GM13976 (cell line): Measurements from ENCODE around the gene ABL2.

Source experiments
- DNase-seq: peaks from one replicate; pipeline ENCODE4 v3.0.0; 2012; ENCODE audit warnings: low spot score
- in situ Hi-C: fragments of 300-500 bp; cut with MboI; formaldehyde crosslinking; loops from one replicate; pipeline ENCODE4 v1.12.0; 2022; ENCODE audit warnings: low sequenced_read_pairs, mixed read lengths, inconsistent platforms; ENCODE audit not compliant: unreplicated experiment
- TF ChIP-seq, protein P1 (sequence below): IDR thresholded peaks from 2 replicates; pipeline ENCODE4 v1.5.1; 2012; ENCODE audit warnings: borderline replicate concordance, mild to moderate bottlenecking; ENCODE audit not compliant: insufficient read depth; ENCODE audit errors: extremely low read depth, missing control alignments, control extremely low read depth

The ABL2 gene

DNA sequence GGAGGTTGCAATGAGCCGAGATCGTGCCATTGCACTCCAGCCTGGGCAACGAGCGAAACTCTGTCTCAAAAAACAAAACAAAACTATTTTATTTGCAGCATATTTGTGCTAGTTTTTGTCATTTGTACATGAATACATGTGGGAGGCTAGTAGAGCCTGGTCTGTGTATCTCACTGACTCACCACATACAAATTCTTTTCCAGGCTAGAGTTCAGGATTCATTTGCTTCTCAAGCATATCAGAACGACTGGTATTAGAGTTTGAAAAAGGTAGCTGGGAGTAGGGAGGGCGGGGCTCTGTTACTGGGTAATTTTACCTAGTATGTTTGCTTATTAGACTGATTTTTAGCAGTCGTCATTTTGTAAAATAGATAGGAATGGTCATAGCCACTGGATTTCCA is 152.1 kb downstream of the ABL2 start:
- no peak for DNase-seq
- TF ChIP-seq, protein P1, sequence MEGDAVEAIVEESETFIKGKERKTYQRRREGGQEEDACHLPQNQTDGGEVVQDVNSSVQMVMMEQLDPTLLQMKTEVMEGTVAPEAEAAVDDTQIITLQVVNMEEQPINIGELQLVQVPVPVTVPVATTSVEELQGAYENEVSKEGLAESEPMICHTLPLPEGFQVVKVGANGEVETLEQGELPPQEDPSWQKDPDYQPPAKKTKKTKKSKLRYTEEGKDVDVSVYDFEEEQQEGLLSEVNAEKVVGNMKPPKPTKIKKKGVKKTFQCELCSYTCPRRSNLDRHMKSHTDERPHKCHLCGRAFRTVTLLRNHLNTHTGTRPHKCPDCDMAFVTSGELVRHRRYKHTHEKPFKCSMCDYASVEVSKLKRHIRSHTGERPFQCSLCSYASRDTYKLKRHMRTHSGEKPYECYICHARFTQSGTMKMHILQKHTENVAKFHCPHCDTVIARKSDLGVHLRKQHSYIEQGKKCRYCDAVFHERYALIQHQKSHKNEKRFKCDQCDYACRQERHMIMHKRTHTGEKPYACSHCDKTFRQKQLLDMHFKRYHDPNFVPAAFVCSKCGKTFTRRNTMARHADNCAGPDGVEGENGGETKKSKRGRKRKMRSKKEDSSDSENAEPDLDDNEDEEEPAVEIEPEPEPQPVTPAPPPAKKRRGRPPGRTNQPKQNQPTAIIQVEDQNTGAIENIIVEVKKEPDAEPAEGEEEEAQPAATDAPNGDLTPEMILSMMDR = no peak
- in situ Hi-C loops = loop anchor here (5.0 to 25.0 kb wide), 2 partner anchors 290 to 735 kb away; partner anchors contain the start of gene AXDND1

DNA sequence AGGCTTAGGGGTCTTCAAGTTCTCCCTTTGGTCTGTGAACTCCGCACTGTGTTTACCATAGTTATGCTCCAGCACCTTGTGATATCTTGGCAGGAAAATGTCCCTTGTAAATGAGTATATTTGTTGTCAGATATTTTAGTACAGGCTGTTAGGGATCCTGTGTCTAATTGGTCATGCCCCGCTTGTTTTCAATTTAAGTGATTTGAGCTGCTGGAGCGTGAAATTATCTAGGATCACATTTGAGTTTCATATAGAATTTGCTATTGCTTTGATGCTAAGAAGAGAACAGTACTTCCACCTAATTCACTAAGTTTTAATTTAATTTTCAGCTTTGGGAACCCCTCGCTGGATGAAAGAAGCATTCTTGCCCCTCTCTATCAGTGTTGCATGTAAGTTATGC is 163.0 kb downstream of the ABL2 start:
- in situ Hi-C loops = no loop called here
- no peak for DNase-seq
- TF ChIP-seq, protein P1 = no peak

- DNase-seq = no peak
- TF ChIP-seq, protein P1 = no peak
- in situ Hi-C loops = loop anchor here (5.0 kb wide), 1 partner anchor 49 kb away; no protein-coding TSS in a partner anchor
These were observed 167.9 kb downstream of the ABL2 start for GRCh38 chr1:179061360-179062282.

DNA sequence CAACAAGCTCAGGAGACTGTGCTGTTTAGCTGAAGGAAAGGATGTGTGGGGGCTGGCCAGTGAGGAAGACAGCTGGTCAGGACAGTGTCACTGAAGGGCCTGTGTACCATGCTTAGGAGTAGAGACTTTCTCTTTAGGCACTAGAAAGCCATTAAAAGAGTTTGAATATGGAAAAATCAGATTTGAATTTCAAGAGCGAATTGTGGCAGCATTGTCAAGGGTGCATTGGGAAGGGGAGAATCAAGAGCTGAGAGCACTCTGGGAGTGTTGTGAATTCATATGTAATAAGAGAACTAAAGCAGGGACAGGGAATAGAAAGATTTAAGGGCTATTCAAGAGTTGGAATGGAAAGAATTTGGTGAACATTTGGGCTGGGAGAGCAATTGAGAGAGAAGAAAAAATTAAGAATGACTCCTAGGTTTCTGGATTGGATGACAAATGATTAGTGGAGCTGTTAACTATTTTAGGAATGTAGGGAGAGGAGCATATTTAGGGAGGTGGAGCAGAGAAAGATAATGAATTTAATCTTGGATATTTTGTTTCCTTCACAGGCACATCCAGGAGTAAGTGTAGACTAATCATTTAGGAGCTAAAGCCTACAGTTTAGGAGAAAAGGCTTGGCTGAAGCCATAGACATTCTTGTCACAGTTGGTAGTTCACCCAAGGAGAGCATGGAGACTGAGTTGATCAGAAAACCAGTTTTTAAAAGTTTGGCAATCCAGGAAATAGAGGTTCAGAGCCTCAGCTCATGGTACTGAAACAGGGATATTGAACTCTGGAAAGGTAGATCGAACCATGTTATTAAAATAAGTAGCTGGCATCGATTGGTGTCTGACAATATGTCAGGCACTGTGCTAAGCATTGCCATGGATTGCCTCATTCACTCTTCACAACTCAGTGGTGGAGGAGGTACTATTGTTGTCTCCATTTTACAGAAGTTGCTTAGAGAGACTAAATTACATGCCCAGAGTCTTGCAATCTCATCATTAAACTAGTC is 170.7 kb downstream of the ABL2 start:
- TF ChIP-seq, protein P1 = no peak
- in situ Hi-C loops = no loop called here

DNA sequence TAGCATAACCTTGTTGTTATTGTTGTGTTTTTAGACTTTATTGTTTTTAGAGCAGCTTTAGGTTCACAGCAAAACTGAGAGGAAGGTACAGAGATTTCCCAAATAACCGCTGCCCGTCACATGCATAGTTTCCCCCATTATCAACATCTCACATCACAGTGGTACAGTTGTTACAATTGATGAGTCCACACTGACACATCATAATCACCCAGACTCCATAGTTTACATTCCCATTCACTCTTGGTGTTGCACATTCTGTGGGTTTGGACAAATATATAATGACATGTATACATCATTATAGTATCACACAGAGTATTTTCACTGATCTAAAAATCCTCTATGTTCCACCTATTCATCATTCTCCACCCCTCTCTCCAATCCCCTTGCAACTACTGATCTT is 173.5 kb downstream of the ABL2 start:
- in situ Hi-C loops = no loop called here
- DNase-seq = no peak
- TF ChIP-seq, protein P1 = no peak

More for the DNA sequence above, 170.7 kb downstream of the ABL2 start:
- DNase-seq = no peak

DNA sequence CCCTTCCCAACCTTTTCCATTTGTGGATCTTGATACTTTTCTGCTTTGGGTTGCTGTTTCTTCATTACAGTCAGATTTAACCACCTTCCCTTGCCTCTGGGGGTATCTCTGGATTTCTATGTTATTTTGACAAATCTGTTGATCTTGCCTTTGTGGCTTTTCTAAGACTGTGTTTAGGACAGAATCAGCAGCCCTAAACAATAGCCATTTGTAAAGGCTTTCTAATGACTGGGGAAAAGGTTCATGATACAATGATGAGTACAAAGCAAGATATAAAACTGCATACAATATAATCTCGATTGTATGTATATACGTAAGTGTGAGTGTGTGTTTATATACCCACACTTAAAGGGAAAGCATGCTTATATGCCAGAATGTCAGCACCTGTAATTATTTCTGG is 176.0 kb downstream of the ABL2 start:
- no peak for DNase-seq
- in situ Hi-C loops = no loop called here
- TF ChIP-seq, protein P1 = no peak
